Glutamatergic neuron (in vitro differentiated cells): Measurements from ENCODE around the gene SMG6. TPM values are rescaled to one million over a fixed set of nuclear protein-coding genes. Genes with fewer than 3 reads are reported as not detected.
"Not testable (repeated sequence)": the region's sequence is repeated elsewhere in the genome, so short reads cannot be mapped to it uniquely, and the experiment has no call there.

ENCODE experiments used
- DNase-seq: peaks from one replicate; pipeline ENCODE4 v3.0.0; 2022
- H3K27ac Mint-ChIP-seq: one replicate; pipeline ENCODE4 v1.8.0; 2020; ENCODE audit warnings: mild to moderate bottlenecking, mixed read lengths, inconsistent platforms; ENCODE audit not compliant: unreplicated experiment
- H3K27me3 Mint-ChIP-seq: one replicate; pipeline ENCODE4 v1.8.0; 2020; ENCODE audit warnings: mild to moderate bottlenecking, moderate library complexity, mixed read lengths, inconsistent platforms; ENCODE audit not compliant: unreplicated experiment
- H3K36me3 Mint-ChIP-seq: one replicate; pipeline ENCODE4 v1.8.0; 2020; ENCODE audit warnings: mild to moderate bottlenecking, mixed read lengths, inconsistent platforms; ENCODE audit not compliant: unreplicated experiment
- H3K4me1 Mint-ChIP-seq: one replicate; pipeline ENCODE4 v1.8.0; 2020; ENCODE audit warnings: mild to moderate bottlenecking, low read depth, mixed read lengths, inconsistent platforms; ENCODE audit not compliant: unreplicated experiment
- H3K4me3 Mint-ChIP-seq: one replicate; pipeline ENCODE4 v1.8.0; 2020; ENCODE audit warnings: mild to moderate bottlenecking, mixed read lengths, inconsistent platforms; ENCODE audit not compliant: unreplicated experiment
- H3K9me3 Mint-ChIP-seq: one replicate; pipeline ENCODE4 v1.8.0; 2020; ENCODE audit warnings: mild to moderate bottlenecking, moderate library complexity, mixed read lengths, inconsistent platforms; ENCODE audit not compliant: unreplicated experiment
- total RNA-seq: library from RNA; stranded (reverse); fragmentation: NEBNext Ultra II Directional; extraction: Animal tissue kit (Norgen Biotek cat#: 25700); gene quantifications from one replicate; pipeline ENCODE4 v1.2.1, GENCODE V29; 2021; ENCODE audit not compliant: unreplicated experiment
- TF ChIP-seq, protein P1 (sequence below): fragments of 200-600 bp; sonication (generic); IDR thresholded peaks from one replicate; pipeline ENCODE4 v1.5.0; 2021; ENCODE audit not compliant: partially characterized antibody, unreplicated experiment

SMG6 gene
- total RNA-seq, 1 donor from 2014 or later = 42.7 TPM

DNA sequence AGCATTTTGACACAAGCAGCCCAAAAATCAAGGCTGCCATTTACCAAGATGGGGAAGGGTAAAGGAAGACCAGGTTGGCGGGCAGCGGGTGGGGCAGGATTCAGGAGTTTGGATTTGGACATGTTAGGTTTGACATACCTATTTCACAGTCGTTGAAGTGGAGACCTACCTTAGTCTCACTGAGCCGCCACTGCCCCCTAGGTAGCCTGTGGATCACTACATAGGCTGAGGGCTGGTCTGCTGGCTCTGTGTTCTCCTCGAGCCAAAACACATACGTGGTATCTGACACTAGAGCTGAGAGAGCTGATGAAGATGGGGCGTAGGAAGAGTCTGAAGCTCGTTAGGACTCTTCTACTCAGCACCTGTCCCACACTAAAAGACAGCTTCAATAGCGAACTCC lies 133.6 kb downstream of the SMG6 start:
- Mint-ChIP-seq H3K9me3 (peaks cover 1% of the 10 kb centered on the region), H3K27ac (no peak overlapping the region), H3K4me3 (no peak overlapping the region), H3K27me3 (peaks cover 3% of the 10 kb centered on the region), H3K4me1 (peaks cover 24% of the 10 kb centered on the region), H3K36me3 (no peaks in the 10 kb centered on the region)
- no peak for DNase-seq
- TF ChIP-seq, protein P1, sequence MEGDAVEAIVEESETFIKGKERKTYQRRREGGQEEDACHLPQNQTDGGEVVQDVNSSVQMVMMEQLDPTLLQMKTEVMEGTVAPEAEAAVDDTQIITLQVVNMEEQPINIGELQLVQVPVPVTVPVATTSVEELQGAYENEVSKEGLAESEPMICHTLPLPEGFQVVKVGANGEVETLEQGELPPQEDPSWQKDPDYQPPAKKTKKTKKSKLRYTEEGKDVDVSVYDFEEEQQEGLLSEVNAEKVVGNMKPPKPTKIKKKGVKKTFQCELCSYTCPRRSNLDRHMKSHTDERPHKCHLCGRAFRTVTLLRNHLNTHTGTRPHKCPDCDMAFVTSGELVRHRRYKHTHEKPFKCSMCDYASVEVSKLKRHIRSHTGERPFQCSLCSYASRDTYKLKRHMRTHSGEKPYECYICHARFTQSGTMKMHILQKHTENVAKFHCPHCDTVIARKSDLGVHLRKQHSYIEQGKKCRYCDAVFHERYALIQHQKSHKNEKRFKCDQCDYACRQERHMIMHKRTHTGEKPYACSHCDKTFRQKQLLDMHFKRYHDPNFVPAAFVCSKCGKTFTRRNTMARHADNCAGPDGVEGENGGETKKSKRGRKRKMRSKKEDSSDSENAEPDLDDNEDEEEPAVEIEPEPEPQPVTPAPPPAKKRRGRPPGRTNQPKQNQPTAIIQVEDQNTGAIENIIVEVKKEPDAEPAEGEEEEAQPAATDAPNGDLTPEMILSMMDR = no peak

DNA sequence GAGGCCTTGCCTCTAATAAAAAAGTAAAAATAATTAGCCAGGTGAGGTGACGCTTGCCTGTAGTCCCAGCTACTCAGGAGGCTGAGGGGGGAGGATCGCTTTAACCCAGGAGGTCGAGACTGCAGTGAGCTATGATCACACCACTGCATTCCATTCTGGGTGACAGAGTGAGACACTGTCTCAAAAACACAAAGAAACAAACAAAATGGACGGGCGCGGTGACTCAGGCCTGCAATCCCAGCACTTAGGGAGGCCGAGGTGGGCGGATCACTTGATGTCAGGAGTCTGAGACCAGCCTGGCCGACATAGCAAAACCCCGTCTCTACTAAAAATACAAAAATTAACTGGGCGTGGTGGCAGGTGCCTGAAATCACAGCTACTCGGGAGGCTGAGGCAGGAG lies 137.9 kb downstream of the SMG6 start:
- H3K9me3 Mint-ChIP-seq, H3K4me1 Mint-ChIP-seq, H3K4me3 Mint-ChIP-seq: not testable (repeated sequence)

DNA sequence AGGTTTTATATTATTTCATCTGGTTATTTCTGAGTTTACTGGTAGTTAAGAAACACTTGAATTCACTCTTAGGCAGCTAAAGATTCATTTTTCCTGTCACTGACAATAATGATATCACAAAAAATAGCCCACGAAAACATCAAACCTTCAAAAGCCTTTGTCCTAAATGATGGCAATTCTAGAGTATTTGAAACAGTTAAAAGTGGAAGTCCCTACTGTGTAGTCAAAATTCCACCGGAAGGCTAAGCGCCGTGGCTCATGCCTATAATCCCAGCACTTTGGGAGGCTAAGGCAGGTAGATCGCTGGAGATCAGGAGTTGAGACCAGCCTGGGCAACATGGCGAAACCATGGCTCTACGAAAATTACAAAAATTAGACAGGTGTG lies 145.2 kb downstream of the SMG6 start:
- TF ChIP-seq, protein P1 = no peak
- DNase-seq = no peak
- H3K36me3 Mint-ChIP-seq = peaks cover 7% of the 10 kb centered on the region
- no peaks in the 10 kb centered on the region for H3K4me1 Mint-ChIP-seq
- H3K27ac Mint-ChIP-seq = no peak overlapping the region
- H3K9me3 Mint-ChIP-seq = peaks cover 3% of the 10 kb centered on the region
- peaks cover 1% of the 10 kb centered on the region for H3K27me3 Mint-ChIP-seq
- H3K4me3 Mint-ChIP-seq = no peak overlapping the region

More for the DNA sequence above, 137.9 kb downstream of the SMG6 start:
- H3K27me3 Mint-ChIP-seq, H3K36me3 Mint-ChIP-seq, DNase-seq, H3K27ac Mint-ChIP-seq: not testable (repeated sequence)

DNA sequence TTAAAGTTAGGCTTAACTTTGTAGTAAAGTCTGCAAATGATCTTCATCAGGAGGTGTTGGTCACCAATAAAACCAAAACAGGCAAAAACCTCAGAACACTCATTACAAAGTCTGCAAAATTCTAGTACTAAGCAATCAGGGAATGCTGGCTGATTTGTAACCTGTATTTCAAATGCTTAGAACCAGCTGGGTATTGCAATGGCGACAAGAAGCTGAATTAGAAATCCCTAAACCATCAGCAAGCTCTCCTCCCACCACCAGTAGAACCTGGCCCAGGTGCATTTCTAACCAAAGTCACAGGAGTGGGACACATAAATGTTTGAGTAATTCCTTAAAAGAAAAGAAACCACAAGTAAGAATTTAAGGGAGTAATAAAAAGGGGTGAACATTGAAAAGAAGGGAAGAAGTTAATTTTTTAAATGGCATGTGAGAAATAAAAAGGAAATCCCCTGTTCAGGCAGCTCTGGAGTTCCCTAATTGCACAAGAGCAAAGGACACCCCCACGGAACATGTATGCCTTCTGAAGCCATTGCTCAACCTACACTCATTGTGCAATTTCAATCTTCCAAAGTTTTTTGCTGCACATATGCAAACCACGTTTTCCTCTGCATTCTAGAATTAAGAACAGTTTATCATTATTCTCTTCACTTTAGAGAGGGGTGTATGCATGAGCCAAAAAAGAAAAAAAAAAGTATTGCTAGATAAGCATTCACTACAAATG lies 145.8 kb downstream of the SMG6 start:
- peaks cover 1% of the 10 kb centered on the region for H3K27me3 Mint-ChIP-seq
- H3K4me3 Mint-ChIP-seq = no peak overlapping the region
- H3K27ac Mint-ChIP-seq = no peak overlapping the region
- H3K36me3 Mint-ChIP-seq = peaks cover 13% of the 10 kb centered on the region
- no peak for DNase-seq
- no peaks in the 10 kb centered on the region for H3K4me1 Mint-ChIP-seq
- H3K9me3 Mint-ChIP-seq = peaks cover 3% of the 10 kb centered on the region
- TF ChIP-seq, protein P1 = no peak

DNA sequence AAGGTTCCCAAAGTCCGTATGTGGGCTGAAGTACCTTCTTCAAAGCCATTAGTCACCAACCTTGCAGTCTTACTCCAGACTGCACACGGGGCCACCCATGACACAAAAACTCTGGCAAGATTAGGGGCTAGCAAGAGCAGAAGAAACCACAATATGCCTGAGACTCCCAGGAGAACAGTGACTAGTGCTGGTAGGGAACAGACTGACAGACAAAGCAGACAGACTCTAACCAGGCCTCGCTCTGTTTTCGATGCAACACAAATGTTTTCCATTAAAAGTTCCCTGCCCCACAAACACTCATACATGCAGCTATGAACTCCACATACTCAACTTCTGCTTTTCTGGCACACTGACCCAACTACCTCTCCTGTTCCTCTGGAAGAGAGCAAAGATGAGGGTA lies 146.5 kb downstream of the SMG6 start:
- Mint-ChIP-seq H3K9me3 (peaks cover 3% of the 10 kb centered on the region), H3K4me1 (no peaks in the 10 kb centered on the region), H3K36me3 (peaks cover 13% of the 10 kb centered on the region), H3K27me3 (peaks cover 1% of the 10 kb centered on the region), H3K27ac (no peak overlapping the region), H3K4me3 (no peak overlapping the region)
- TF ChIP-seq, protein P1 = no peak
- DNase-seq = no peak
